Lower leg skin (tissue), 4 donors: ENCODE results near the gene RETREG3. TPM values are rescaled to one million over a fixed set of nuclear protein-coding genes. Genes with fewer than 3 reads are reported as not detected.

Experiments used
- DNase-seq, 2 donors: peaks; one replicate each; pipeline ENCODE4 v3.0.0-alpha.2; 2019; ENCODE audit warnings: low spot score in 2 of 2
- H3K4me3 ChIP-seq: fragments of 200-600 bp; sonication (generic); 2 replicates; pipeline ENCODE4 v1.5.1; 2017; ENCODE audit warnings: mild to moderate bottlenecking, low read depth; ENCODE audit not compliant: poor library complexity, severe bottlenecking
- CTCF ChIP-seq, 3 donors: fragments of 450-650 bp; IDR thresholded peaks; one replicate each; pipeline ENCODE4 v1.5.1; 2016; ENCODE audit warnings: antibody characterized with exemption in 3 of 3, mild to moderate bottlenecking in 3 of 3, moderate library complexity in 2 of 3
- POLR2A ChIP-seq, 2 donors: fragments of 450-650 bp; IDR thresholded peaks; one replicate each; pipeline ENCODE4 v1.6.1; 2016 to 2017; ENCODE audit warnings: antibody characterized with exemption in 2 of 2, mild to moderate bottlenecking in 1 of 2, moderate library complexity in 1 of 2
- WGBS, 2 donors: methylation state at CpG; one replicate each; pipeline ENCODE4 v1.1.5; 2018; 5-methylcytosine and 5-hydroxymethylcytosine counted together
- intact Hi-C: fragments of 100-400 bp; cut with DNase I; formaldehyde crosslinking; loops from one replicate; pipeline ENCODE4 v1.15.0; 2023; ENCODE audit warnings: low total_unique reads
- total RNA-seq, 4 donors: library from RNA; depleted of rRNA; stranded (reverse); fragments of >200 nt; gene quantifications; one replicate each; pipeline ENCODE4 v1.1.0, GENCODE V29; 2016

The RETREG3 gene
- total RNA-seq, 4 donors from 2014 or later, result 69.4 to 106 (median 84.3) TPM

GRCh38 chr17:42647778-42648177, 38.6 kb upstream of the RETREG3 start:
- no peak overlapping the region for H3K4me3 ChIP-seq
- intact Hi-C loops, result no loop called here
- no peak for DNase-seq
- TF ChIP-seq CTCF (IDR thresholded peaks at IDR 0.05) (no peak), POLR2A (IDR thresholded peaks at IDR 0.05) (no peak)
- WGBS, 2 donors, result 78 to 83% methylated on average over 5 of the region's 5 CpGs

- intact Hi-C loops, result no loop called here
- TF ChIP-seq POLR2A (IDR thresholded peaks at IDR 0.05) (no peak), CTCF (IDR thresholded peaks at IDR 0.05) (no peak)
- WGBS, 2 donors, result 46 to 48% methylated on average over 2 of the region's 2 CpGs
- H3K4me3 ChIP-seq, result no peak overlapping the region
- no peak for DNase-seq
These were observed 33.2 kb upstream of the RETREG3 start for GRCh38 chr17:42642336-42642735.

GRCh38 chr17:42640121-42640520, 30.9 kb upstream of the RETREG3 start:
- 93 to 97% methylated on average over 4 of the region's 4 CpGs for WGBS, 2 donors
- no peak for DNase-seq
- intact Hi-C loops, result no loop called here
- no peak overlapping the region for H3K4me3 ChIP-seq
- TF ChIP-seq POLR2A (IDR thresholded peaks at IDR 0.05) (no peak), CTCF (IDR thresholded peaks at IDR 0.05) (no peak)

GRCh38 chr17:42639525-42640113, 30.4 kb upstream of the RETREG3 start:
- WGBS, 2 donors, result 80 to 84% methylated on average over 6 of the region's 7 CpGs
- DNase-seq, result no peak
- intact Hi-C loops, result no loop called here
- H3K4me3 ChIP-seq, result no peak overlapping the region
- TF ChIP-seq CTCF (IDR thresholded peaks at IDR 0.05), result no peak
- TF ChIP-seq POLR2A (IDR thresholded peaks at IDR 0.05), result no peak

GRCh38 chr17:42632949-42633444, 23.8 kb upstream of the RETREG3 start:
- intact Hi-C loops, result no loop called here
- H3K4me3 ChIP-seq, result no peak overlapping the region
- WGBS, 2 donors, result 50 to 61% methylated on average over 9 of the region's 9 CpGs
- TF ChIP-seq CTCF (IDR thresholded peaks at IDR 0.05), result no peak
- no peak for TF ChIP-seq POLR2A (IDR thresholded peaks at IDR 0.05)
- DNase-seq, result peak in 1 of 2 donors; percentile 22
